ENCODE results near the gene ZNF460.

- no peak for TF ChIP-seq CTCF (IDR thresholded peaks at IDR 0.05)
- no peak for TF ChIP-seq CBX2 (IDR thresholded peaks at IDR 0.05; ENCODE audit: borderline replicate concordance, low read depth)
- TF ChIP-seq ZFP36 (IDR thresholded peaks at IDR 0.05; ENCODE audit: borderline replicate concordance, partially characterized antibody): no peak
- no peak for TF ChIP-seq BCL3 (IDR thresholded peaks at IDR 0.05)
Measured at GRCh38 chr19:57320180-57321084, 40.1 kb downstream of the ZNF460 start, which contains the start of gene ZNF543.

All from A549 (cell line).